Activated CD8-positive, alpha-beta memory T cell treated with anti-CD3 and anti-CD28 coated beads for 36 hours (primary cell): ENCODE data around the gene MPZL2. TPM values are rescaled to one million over a fixed set of nuclear protein-coding genes. Genes with fewer than 3 reads are reported as not detected.

ENCODE experiments used
- total RNA-seq, 2 experiments: library from RNA; stranded (reverse); gene quantifications; one replicate each; pipeline ENCODE4 v1.2.3, GENCODE V29; 2021

The MPZL2 gene
- total RNA-seq, 2 experiments from 2014 or later = 6.1 to 7.8 TPM

Other genes starting within 250 kb of the MPZL2 start
- gene TMPRSS4, start 187.2 kb downstream of the MPZL2 start, total RNA-seq = not detected
- under 1 TPM; 0.13 to 0.32 TPM for gene SMIM35, start 177.3 kb downstream of the MPZL2 start, total RNA-seq
- gene SCN4B, start 111.5 kb downstream of the MPZL2 start, total RNA-seq = under 1 TPM; 0.19 to 0.29 TPM
- gene SCN2B, start 87.7 kb downstream of the MPZL2 start, total RNA-seq = not detected
- 100 to 1,000 TPM; 300 to 305 TPM for gene JAML, start 39.3 kb downstream of the MPZL2 start, total RNA-seq
- 10 to 100 TPM; 83.9 to 84.1 TPM for gene MPZL3, start 11.9 kb downstream of the MPZL2 start, total RNA-seq
- 100 to 1,000 TPM; 491 to 500 TPM for gene CD3E, start 40.4 kb upstream of the MPZL2 start, total RNA-seq
- gene CD3D, start 78.4 kb upstream of the MPZL2 start, total RNA-seq = 100 to 1,000 TPM; 407 to 417 TPM
- 100 to 1,000 TPM; 145 to 146 TPM for gene CD3G, start 80.0 kb upstream of the MPZL2 start, total RNA-seq
- gene UBE4A, start 95.3 kb upstream of the MPZL2 start, total RNA-seq = 10 to 100 TPM; 54.0 to 55.7 TPM
- 100 to 1,000 TPM; 279 to 296 TPM for gene ATP5MG, start 137.3 kb upstream of the MPZL2 start, total RNA-seq
- gene KMT2A, start 172.2 kb upstream of the MPZL2 start, total RNA-seq = 10 to 100 TPM; 66.5 to 67.6 TPM